CD4-positive, alpha-beta T cell treated with Interferon alpha-2 for 1 hour (primary cell): Measurements from ENCODE around the gene COLEC11.
"Not testable (repeated sequence)": the region's sequence is repeated elsewhere in the genome, so short reads cannot be mapped to it uniquely, and the experiment has no call there.

Experiments
- DNase-seq, 2 donors: peaks; one replicate each; pipeline ENCODE4 v3.0.0-alpha.2; 2020 to 2022

COLEC11 gene

DNA sequence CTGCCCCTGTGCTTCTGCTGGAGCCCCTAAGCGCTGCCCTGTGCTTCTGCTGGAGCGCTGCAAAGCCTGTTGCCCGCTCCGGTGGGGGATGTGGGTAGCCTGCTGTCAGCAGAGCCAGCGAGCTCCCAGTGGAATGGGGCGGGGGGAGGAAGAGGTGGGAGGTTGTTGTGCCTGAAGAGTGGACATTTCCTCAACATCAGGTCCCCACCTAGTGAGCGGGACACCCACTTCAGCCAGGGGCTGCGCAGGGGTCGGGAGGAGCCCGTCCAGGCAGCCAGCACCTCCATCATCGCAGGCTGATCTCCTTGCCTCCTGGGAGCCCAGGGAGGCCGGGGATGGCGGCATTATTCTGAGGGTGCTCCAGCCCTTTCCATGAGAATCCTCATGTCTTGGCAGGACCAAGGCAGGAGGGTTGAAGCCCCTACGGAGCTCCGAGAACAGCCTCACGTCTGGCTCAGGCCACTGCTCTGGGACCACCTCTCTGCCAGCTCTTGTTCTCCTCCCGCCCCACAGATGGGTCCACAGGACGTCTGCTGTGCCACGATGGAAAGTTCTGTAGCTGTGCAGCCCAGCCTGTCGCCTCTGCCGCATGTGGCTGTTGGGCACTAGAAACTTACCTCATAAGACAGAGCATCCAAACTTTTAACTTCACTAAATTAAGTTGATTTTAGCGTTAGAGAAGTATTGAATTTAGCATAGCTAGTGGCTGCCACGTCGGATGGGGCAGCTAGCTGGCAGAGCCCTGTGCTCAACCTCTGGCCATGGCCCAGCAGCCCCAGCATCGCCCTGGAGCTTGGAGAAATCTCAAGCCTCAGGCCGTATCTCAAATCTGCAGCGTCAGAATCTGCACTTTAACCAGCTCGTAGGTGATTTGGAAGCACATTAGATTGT, 61.2 kb downstream of the COLEC11 start:
- DNase-seq: no peak

DNA sequence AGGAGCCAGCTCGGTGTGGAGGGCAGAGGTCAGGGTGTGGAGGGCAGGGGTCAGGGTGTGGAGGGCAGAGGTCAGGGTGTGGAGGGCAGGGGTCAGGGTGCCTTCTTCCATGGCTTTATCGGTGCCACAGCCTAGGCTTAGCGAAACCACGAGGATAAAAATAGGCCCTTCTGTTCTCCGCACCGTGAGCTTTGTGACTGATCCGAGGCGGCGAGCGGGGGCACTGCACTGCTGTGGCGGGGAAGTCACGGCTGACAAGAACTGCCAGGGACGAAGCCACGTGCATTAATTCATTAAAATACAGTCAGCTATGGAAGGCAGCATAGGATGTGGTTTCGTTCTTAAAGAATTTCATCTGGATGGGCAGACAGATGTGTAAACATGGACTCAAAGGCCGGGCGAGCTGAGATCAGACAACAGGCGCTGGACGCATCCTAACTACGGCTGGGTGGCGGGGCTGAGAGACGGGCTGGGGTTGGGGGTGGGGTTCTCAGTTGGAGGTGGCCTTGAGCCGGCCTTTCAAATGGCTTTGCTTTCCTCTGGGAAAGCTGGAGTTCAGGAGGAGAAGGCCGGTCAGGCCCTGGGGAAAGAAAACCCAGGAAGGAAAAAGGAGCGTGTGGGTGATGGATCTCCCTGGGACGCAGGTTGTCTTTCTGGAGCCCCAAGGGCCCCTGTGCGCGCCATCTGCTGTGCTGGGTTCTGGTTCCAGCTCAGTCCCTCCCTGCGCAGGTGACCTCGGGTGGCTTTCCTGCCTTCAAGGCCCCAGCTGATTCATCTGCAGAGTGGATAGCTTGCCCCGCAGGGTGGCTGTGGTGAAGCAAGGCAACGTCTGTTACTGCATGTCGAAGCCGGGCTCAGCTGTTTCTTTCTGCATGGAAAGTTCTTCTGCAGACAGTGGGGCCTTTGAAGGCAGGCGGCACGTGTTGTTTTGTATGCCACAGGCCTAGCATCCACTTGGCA, 62.1 kb downstream of the COLEC11 start:
- DNase-seq: no peak

GRCh38 chr2:3657881-3658280, 63.0 kb downstream of the COLEC11 start, which contains the start of gene ALLC:
TSS of gene ALLC (plus strand) at chr2:3658200. CDS start at chr2:3671158, 12,958 bp downstream.
- no peak for DNase-seq

- DNase-seq: no peak
Observed at GRCh38 chr2:3659447-3660432, 64.8 kb downstream of the COLEC11 start.

- DNase-seq: not testable (repeated sequence)
Observed at GRCh38 chr2:3660640-3661039, 65.7 kb downstream of the COLEC11 start.

DNA sequence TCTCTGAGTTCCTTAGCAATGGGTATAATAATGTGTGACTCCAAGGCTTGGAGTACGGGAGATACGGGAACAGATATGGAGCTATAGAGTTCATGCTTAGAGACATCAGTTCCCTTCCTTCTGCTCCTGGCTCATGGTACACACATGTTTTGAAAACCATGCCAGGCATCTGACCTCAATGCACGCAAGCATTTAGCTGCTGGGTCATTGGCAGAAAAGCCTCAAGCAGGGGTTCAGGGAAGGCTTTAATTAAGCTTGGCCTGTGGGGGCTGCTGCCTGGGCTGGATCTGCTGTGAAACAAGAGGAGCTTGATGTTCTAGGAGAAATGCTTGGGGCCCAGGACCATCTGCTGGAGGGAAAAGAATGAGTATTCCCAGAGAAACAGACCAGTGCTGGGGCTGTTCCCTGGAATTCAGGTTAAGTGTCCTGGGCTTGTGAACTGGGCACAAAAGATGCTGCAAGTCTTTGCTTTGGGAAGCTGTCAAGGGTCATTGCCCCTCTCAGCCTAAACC, 66.3 kb downstream of the COLEC11 start:
- DNase-seq: no peak

DNA sequence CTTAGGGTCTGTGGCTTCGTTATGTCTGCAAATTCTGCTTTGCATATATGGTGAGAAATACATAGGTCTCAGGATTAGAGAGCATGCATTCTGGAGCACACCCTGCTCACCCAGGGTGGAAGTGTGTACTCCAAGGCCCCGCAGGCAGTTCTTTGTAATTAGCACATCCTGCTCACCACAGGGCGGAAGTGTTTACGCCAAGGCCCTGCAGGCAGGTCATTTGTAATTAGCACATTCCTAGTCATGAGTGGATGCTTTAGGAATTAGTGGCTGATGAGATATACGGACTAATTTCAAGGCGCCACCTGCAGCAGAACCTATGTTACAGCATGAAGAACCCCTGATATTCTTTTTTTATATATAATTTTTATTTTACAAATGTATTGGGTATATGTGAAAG, 67.3 kb downstream of the COLEC11 start:
- no peak for DNase-seq

- DNase-seq: no peak
Observed at GRCh38 chr2:3664118-3664517, 69.2 kb downstream of the COLEC11 start.

- no peak for DNase-seq
Observed at GRCh38 chr2:3664925-3665324, 70.0 kb downstream of the COLEC11 start.

- DNase-seq: no peak
Observed at GRCh38 chr2:3665886-3666612, 71.1 kb downstream of the COLEC11 start.

DNA sequence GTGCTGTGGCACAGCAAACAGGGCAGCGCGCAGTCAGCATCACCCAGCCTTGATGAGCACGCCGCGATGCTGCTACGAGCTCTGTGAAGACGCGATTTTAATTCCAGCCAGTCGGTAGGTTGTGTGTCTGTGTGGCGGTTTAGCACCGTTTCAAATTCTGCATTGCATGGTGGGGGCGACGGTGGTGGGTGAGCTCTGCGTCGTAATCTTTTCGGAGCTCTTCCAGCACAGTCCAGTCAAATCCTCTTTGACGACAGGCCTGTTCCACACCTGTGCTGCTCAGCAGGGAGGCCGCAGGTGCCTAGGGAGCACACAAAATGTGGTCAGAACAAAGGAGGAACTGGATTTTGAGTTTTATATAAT, 71.7 kb downstream of the COLEC11 start:
- DNase-seq: no peak

GRCh38 chr2:3667151-3667631, 72.3 kb downstream of the COLEC11 start:
- DNase-seq: no peak

DNA sequence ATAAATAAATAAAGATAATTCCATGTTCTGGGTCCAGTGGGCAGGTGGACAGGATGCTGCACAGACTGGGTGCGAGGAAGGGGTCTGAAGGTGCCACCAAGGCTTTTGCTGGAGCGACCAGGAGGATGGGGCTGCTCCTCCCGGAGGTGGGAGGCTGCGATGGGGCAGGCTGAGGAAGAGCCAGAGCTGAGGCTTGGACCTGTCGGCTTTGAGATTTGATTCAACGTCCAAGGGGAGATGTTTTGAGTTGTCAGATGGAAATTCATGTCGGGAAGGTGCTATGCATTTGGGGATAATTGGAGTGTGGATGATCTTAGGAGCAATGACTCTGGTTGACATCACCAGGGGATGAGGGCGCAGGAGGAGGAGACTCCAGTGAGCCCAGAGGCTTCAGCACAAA, 74.7 kb downstream of the COLEC11 start:
- no peak for DNase-seq

DNA sequence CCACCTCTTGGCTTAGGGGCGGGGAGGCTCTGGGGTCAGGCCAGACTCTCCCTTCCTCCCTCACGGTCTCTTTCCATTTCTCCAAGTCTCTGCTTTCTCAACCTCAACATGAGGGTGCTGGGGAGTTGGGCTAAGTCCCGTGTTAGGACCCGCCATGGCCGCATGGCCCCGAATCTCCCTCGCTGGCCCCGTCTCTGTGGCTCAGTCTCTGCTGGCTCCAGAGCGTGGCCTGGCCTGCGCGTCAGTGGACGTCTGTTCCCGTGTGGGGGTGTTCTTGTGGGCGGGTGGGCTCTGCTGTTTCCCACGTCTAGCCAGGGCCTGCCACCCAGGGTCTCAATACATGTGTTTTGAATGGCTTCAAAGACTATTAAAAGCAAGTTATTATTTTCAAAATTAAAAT, 75.5 kb downstream of the COLEC11 start:
- no peak for DNase-seq

GRCh38 chr2:3670941-3671340, 76.0 kb downstream of the COLEC11 start:
- no peak for DNase-seq

GRCh38 chr2:3672861-3673678, 78.2 kb downstream of the COLEC11 start:
- no peak for DNase-seq

- no peak for DNase-seq
Observed at GRCh38 chr2:3674066-3674845, 79.3 kb downstream of the COLEC11 start.

DNA sequence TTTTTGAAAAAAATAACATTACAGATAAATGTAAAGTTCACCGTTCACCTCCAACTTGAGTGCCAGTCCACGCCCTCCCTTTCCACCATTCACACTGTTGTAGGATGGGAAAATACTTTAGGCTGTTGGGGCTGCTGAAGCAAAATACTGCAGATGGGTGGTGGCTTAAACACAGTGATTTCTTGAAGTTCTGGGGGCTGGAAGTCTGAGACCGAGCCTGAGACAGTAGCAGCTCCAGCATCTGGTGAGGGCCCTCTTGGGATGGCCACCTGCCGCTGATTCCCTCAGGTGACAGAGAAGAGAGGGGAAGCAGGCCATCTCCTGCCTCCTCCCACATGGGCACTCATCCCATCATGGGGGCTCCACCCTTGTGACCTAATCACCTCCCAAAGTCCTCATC, 80.8 kb downstream of the COLEC11 start:
- DNase-seq: no peak

DNA sequence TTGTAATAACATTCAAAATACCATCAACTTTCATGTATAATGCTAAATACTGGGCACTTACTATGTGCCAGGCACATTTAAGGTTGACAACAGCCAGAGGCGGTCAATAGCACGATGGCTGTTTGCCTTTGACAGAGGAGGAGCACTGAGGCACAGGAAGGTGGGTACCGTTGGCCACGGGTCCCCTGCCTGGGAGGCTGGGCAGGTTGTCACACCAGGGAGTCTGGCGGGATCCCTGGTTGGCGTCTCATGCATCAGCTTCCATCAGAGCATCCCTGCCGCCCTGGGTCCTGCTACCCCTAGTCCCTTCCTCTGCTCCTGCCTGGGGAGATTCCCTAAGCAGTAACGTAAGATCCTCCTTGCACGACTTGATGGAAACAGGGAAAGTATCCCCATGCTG, 82.5 kb downstream of the COLEC11 start:
- DNase-seq: no peak

- DNase-seq: no peak
Observed at GRCh38 chr2:3678212-3678611, 83.3 kb downstream of the COLEC11 start.
